Astrocyte of the cerebellum (primary cell): Measurements from ENCODE around the gene TMEM135.

Experiments used
- DNase-seq: peaks from one replicate; pipeline ENCODE4 v3.0.0-alpha.2; 2011; ENCODE audit warnings: low read depth
- H3K4me3 ChIP-seq: 2 replicates; pipeline ENCODE4 v1.5.1; 2011; ENCODE audit warnings: mild to moderate bottlenecking, low read depth, low read length, moderate library complexity
- in situ Hi-C: cut with HindIII; loops from 2 replicates; pipeline ENCODE4 v1.10.0; 2017; ENCODE audit warnings: low sequenced_read_pairs
- TF ChIP-seq, protein P1 (sequence below): IDR thresholded peaks from 2 replicates; pipeline ENCODE4 v1.5.1; 2012; ENCODE audit warnings: low read length, low read depth, moderate library complexity, mild to moderate bottlenecking; ENCODE audit errors: missing control alignments

Gene TMEM135

DNA sequence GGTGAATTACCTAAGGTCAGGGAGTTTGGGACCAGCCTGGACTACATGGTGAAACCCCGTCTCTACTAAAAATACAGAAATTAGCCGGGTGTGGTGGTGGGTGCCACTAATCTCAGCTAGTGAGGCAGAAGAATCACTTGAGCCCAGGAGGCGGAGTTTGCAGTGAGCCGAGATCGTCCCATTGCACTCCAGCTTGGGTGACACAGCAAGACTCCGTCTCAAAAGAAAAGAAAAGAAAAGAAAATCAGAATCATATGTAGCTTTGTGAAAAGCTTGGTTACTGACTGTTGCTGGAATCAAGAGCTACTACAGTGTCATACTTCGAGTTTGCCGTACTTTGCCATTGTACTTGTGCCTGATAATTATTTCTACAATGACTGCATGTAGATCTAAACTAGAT is 4.2 kb upstream of the TMEM135 start:
- TF ChIP-seq, protein P1, sequence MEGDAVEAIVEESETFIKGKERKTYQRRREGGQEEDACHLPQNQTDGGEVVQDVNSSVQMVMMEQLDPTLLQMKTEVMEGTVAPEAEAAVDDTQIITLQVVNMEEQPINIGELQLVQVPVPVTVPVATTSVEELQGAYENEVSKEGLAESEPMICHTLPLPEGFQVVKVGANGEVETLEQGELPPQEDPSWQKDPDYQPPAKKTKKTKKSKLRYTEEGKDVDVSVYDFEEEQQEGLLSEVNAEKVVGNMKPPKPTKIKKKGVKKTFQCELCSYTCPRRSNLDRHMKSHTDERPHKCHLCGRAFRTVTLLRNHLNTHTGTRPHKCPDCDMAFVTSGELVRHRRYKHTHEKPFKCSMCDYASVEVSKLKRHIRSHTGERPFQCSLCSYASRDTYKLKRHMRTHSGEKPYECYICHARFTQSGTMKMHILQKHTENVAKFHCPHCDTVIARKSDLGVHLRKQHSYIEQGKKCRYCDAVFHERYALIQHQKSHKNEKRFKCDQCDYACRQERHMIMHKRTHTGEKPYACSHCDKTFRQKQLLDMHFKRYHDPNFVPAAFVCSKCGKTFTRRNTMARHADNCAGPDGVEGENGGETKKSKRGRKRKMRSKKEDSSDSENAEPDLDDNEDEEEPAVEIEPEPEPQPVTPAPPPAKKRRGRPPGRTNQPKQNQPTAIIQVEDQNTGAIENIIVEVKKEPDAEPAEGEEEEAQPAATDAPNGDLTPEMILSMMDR = no peak
- in situ Hi-C loops = no loop called here
- no peak overlapping the region for H3K4me3 ChIP-seq
- no peak for DNase-seq

DNA sequence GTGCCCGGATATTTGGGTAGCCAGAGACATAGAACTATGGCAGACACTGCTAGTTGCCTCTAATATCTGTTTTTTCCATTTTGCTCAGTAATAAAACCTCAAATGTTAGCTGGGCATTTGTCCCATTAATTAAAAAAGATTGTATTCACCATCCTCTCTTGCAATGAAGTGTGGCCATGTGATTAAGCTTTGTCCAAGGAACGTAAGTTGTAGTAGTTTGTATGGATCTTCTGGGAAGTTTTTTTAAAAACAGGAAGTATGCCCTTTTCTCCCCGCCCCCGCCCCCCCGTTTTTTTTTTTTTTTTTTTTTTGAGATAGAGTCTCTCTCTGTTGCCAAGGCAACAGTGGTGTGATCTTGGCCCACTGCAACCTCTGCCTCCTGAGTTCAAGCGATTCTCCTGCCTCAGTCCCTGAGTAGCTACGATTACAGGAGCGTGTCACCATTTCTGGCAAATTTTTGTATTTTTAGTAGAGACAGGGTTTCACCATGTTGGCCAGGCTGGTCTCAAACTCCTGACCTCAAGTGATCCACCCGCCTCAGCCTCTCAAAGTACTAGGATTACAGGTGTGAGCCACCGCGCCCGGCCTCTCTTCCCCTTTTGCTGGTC is 1.7 kb upstream of the TMEM135 start:
- no peak for DNase-seq
- H3K4me3 ChIP-seq = no peak overlapping the region
- TF ChIP-seq, protein P1 = no peak
- in situ Hi-C loops = no loop called here

DNA sequence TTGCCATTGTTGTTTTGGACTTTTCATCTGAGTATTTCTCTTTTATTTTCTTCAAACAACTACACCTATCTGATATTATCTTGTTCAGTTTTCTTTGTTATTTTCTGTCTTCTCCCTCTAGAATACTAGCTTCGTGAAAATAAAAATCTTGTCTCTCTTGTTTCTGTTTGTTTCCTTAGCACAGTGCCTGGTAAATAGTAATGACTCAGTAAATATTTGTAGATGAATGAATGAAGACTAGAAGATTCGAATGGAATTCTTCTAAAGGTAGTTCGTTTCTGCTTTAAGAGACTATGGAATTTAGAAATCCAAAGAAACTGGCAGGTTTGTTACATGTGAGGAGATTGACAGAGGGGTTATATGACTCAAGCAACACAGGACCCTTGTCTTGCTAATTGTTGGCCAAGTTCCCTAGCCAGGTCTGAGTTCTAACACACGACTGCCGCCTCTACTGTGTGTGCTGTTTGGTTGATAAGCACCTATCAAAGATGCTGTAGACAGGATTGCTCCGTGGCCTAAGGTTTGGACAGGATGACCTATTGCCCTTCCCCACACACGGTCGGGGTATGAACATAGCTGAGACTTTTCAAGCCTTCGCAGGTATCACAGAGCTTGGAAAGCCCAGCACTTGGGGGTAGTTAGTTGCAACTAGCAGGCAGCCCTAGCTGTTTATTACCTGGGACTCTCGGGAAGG is 831 bp upstream of the TMEM135 start:
- in situ Hi-C loops = no loop called here
- peak overlapping the region; percentile 93 for H3K4me3 ChIP-seq
- no peak for DNase-seq
- TF ChIP-seq, protein P1 = no peak

DNA sequence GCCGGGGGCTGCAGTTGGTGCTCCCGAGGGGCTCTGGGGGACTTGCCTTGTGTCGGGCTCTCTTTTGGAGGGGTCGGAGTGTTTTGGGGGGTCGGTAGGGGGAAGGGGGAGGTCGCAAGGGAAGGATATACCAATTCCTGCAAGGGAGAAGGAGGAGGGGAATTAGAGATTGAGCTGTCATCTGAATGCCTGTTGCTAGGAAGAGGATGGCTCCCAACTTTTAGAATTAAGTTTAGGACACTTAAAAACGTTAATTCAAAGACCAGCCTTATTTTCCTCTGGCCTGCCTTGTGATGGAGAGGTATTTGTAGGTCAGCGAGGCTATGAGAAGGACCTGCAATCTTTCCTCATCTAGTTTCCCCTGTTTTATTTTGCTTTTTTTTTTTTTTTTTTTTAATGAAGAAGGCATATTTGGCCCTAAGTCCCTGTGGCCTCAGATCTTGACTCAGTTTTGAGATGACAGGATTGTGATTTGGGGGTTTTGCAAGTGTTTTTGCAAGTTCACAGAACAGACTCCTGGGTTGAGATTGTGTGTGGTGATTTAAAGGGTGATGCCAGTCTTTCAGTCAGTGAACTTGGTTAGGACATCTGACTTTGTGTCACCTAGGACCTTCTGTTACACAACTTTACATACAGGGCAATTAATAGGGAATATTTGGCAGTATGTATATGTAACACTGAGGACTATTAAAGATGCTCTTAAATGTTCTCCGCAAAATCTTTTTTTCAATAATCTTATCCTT is 672 bp downstream of the TMEM135 start:
- in situ Hi-C loops = no loop called here
- TF ChIP-seq, protein P1 = no peak
- DNase-seq = no peak
- H3K4me3 ChIP-seq = peak overlapping the region; percentile 93

DNA sequence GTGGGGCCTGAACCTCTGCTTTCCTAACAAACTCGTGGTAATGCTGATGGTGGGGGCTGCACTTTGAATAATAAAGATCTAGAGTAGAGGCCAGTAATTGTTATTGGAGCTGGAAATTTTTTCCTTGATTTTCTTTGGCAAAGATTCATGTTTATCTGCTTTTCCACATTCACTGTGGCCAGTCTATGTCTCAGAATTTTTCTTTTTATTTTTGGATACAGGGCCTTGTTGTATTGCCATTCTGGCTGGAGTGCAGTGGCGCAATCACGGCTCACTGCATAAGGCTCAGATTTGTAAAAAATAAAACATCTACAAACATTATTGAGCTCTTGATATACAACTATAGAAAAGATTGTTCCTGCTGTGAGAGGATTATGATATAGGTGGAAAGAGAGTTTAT is 1.6 kb downstream of the TMEM135 start:
- TF ChIP-seq, protein P1 = no peak

DNA sequence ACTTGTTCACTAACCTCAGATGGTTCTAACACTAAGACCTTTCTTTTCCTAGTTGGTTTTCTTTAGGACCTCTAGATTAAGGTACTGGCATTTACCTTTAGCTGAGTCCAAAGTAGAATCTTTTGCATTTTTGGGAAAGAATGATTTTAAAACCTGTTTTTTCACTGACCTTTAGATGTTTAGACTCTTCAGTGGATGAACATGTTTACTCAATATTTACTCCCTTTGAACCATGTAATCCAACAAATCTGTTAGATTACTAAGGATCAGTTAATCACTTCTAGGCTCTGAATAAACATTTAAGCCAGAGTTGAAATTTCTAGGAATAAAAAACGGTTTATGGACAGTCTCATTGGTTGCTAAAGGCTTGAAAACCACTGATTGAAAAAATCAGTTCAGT is 6.2 kb downstream of the TMEM135 start:
- H3K4me3 ChIP-seq = no peak overlapping the region
- in situ Hi-C loops = no loop called here
- no peak for DNase-seq
- TF ChIP-seq, protein P1 = no peak

More for the DNA sequence above, 1.6 kb downstream of the TMEM135 start:
- peak overlapping the region; percentile 93 for H3K4me3 ChIP-seq
- no peak for DNase-seq
- in situ Hi-C loops = no loop called here
